ENCODE data around the gene ZFPM1. TPM values are rescaled to one million over a fixed set of nuclear protein-coding genes. Genes with fewer than 3 reads are reported as not detected.

Gene ZFPM1
- total and polyA plus RNA-seq, 4 donors = 0.19 to 12.8 (median 5.3) TPM

DNA sequence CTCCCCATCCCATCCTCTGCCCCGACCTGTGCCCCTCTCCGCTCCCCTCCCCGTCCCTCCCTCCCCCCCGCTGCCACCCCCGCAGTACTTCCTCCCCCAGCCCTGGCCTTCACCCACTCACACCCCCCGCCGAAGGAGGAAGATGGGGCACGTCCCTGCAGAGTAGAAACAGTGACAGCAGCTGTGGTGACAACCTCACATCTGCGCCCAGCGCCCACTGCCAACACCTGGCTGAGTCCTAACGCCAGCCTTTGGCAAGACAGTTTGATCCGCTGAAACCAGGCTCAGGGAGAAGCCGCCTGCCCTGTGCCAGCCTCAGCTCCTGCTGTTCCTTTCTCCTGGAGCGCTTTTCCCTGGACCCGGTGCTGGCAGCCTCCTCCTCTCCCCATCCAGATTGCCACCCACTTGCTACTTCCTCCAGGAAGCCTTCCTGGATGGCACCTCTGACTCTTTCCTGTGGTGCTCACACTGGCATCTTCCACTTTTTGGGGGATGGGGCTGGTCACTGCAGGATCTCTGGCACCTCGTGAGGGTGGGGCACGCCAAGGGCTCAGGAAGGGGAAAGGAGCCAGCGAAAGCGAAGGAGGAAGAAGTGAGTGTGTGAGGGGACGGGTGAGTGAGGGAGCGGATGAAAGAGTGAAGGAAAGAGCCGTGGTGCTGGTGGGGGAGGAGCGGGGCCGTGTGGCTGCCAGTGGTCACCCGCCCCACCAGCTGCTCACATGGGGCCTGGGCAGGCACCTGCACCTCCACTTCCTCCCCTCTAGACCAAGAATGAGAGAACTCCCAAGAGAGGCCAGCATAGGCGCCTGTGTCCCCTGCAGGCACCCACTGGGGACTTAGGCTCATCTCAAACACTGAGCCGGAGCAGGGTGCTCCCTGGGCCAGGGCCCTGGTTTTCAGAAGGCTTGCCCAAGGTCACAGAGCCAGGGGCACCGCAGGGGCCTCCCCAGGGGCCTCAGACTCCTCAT lies 27.0 kb downstream of the ZFPM1 start:
- H3K4me1 ChIP-seq (ENCODE audit: control insufficient read depth in 4 of 4, insufficient read depth in 4 of 4, low read length in 3 of 4) = peaks cover 36 to 90% (median 66%) of the 10 kb centered on the region in 4 donors
- no peak for DNase-seq (ENCODE audit: low spot score)
- no peak overlapping the region for H3K4me3 ChIP-seq (ENCODE audit: low read depth in 1 of 3, low read length in 3 of 3)
- no peaks in the 10 kb centered on the region for H3K36me3 ChIP-seq (ENCODE audit: control insufficient read depth in 4 of 4, insufficient read depth in 3 of 4, low read depth in 1 of 4, low read length in 3 of 4)
- H3K9me3 ChIP-seq (ENCODE audit: control insufficient read depth in 4 of 4, low read length in 3 of 4) = no peaks in the 10 kb centered on the region
- H3K27ac ChIP-seq (ENCODE audit: low read depth in 1 of 2, low read length in 2 of 2) = no peak overlapping the region
- no peak overlapping the region for H3K9ac ChIP-seq (ENCODE audit: low read depth in 1 of 2, low read length in 2 of 2)
- no peaks in the 10 kb centered on the region for H3K27me3 ChIP-seq (ENCODE audit: control insufficient read depth in 4 of 4, insufficient read depth in 4 of 4, low read length in 3 of 4)
- WGBS = 71% methylated on average over 28 of the region's 28 CpGs
- no peak for TF ChIP-seq NR2F2 (IDR thresholded peaks at IDR 0.05)

DNA sequence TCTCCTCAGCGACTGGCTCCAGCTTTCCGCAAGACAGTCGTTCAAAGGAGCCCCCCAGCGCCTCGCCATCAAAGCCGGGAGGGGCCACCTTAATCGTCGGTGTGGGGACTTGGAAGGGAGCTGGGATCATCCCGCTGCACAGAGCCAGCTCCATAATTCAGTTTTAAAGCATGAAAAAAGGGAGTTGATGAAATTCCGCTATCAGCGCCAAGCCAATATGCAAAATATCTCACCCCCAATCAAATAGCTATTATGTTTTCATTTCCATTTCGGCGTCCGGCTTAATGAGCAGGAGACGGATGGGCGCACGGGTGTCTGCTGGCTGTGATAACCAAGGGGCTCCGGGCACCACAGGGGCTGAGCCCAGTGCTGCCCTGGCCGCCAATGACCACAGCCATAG lies 27.7 kb downstream of the ZFPM1 start:
- H3K9ac ChIP-seq (ENCODE audit: low read depth in 1 of 2, low read length in 2 of 2) = no peak overlapping the region
- WGBS = 88% methylated on average over 19 of the region's 19 CpGs
- peaks cover 33 to 89% (median 64%) of the 10 kb centered on the region in 4 donors for H3K4me1 ChIP-seq (ENCODE audit: control insufficient read depth in 4 of 4, insufficient read depth in 4 of 4, low read length in 3 of 4)
- H3K9me3 ChIP-seq (ENCODE audit: control insufficient read depth in 4 of 4, low read length in 3 of 4) = no peaks in the 10 kb centered on the region
- DNase-seq (ENCODE audit: low spot score) = no peak
- no peak overlapping the region for H3K4me3 ChIP-seq (ENCODE audit: low read depth in 1 of 3, low read length in 3 of 3)
- no peaks in the 10 kb centered on the region for H3K27me3 ChIP-seq (ENCODE audit: control insufficient read depth in 4 of 4, insufficient read depth in 4 of 4, low read length in 3 of 4)
- H3K36me3 ChIP-seq (ENCODE audit: control insufficient read depth in 4 of 4, insufficient read depth in 3 of 4, low read depth in 1 of 4, low read length in 3 of 4) = no peaks in the 10 kb centered on the region
- TF ChIP-seq HNF4A (conservative IDR thresholded peaks at IDR 0.05) (no peak), EGR1 (IDR thresholded peaks at IDR 0.05; ENCODE audit: low read depth in 2 of 2) (no peak), HNF4G (IDR thresholded peaks at IDR 0.05) (no peak), YY1 (IDR thresholded peaks at IDR 0.05) (no peak), GABPA (IDR thresholded peaks at IDR 0.05 in 1 of 2, conservative IDR thresholded peaks at IDR 0.05 in 1 of 2) (no peak), RXRA (IDR thresholded peaks at IDR 0.05) (no peak), FOXA2 (IDR thresholded peaks at IDR 0.05) (no peak), FOXA1 (IDR thresholded peaks at IDR 0.05) (no peak)
- TF ChIP-seq, protein P1, sequence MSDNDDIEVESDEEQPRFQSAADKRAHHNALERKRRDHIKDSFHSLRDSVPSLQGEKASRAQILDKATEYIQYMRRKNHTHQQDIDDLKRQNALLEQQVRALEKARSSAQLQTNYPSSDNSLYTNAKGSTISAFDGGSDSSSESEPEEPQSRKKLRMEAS (IDR thresholded peaks at IDR 0.05) = no peak
- TF ChIP-seq, protein P2, sequence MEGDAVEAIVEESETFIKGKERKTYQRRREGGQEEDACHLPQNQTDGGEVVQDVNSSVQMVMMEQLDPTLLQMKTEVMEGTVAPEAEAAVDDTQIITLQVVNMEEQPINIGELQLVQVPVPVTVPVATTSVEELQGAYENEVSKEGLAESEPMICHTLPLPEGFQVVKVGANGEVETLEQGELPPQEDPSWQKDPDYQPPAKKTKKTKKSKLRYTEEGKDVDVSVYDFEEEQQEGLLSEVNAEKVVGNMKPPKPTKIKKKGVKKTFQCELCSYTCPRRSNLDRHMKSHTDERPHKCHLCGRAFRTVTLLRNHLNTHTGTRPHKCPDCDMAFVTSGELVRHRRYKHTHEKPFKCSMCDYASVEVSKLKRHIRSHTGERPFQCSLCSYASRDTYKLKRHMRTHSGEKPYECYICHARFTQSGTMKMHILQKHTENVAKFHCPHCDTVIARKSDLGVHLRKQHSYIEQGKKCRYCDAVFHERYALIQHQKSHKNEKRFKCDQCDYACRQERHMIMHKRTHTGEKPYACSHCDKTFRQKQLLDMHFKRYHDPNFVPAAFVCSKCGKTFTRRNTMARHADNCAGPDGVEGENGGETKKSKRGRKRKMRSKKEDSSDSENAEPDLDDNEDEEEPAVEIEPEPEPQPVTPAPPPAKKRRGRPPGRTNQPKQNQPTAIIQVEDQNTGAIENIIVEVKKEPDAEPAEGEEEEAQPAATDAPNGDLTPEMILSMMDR (IDR thresholded peaks at IDR 0.05; ENCODE audit: low read depth, low read length, missing input control) = no peak
- H3K27ac ChIP-seq (ENCODE audit: low read depth in 1 of 2, low read length in 2 of 2) = no peak overlapping the region

DNA sequence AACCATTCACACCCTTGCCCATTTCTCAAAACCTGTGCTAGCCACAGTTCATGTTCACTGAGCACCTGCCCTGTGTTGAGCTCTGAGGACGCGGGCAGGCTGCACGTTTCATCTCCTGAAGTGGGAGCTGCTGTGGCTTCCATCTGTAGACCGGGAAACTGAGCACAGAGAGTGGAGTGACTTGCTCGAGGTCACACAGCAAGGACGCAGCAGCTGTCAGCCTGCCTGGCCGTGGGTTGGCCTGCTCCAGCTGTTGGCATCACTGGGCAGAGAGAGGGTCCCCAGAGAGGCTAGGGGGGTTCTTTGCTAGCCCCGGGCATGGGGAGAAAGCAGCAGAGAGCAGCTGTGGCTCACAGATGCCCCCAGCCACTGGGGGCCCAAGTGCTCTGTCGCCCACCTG lies 28.8 kb downstream of the ZFPM1 start:
- Histone ChIP-seq H3K4me3 (ENCODE audit: low read depth in 1 of 3, low read length in 3 of 3) (no peak overlapping the region), H3K27ac (ENCODE audit: low read depth in 1 of 2, low read length in 2 of 2) (no peak overlapping the region), H3K36me3 (ENCODE audit: control insufficient read depth in 4 of 4, insufficient read depth in 3 of 4, low read depth in 1 of 4, low read length in 3 of 4) (no peaks in the 10 kb centered on the region), H3K4me1 (ENCODE audit: control insufficient read depth in 4 of 4, insufficient read depth in 4 of 4, low read length in 3 of 4) (peaks cover 24 to 89% (median 67%) of the 10 kb centered on the region in 4 donors), H3K9ac (ENCODE audit: low read depth in 1 of 2, low read length in 2 of 2) (no peak overlapping the region), H3K27me3 (ENCODE audit: control insufficient read depth in 4 of 4, insufficient read depth in 4 of 4, low read length in 3 of 4) (no peaks in the 10 kb centered on the region), H3K9me3 (ENCODE audit: control insufficient read depth in 4 of 4, low read length in 3 of 4) (no peaks in the 10 kb centered on the region)
- TF ChIP-seq FOXA2 (IDR thresholded peaks at IDR 0.05) (no peak), JUND (IDR thresholded peaks at IDR 0.05) (no peak)
- 90% methylated on average over 9 of the region's 9 CpGs for WGBS
- DNase-seq (ENCODE audit: low spot score) = no peak

All from liver (tissue), 9 donors.